T-cell (primary cell): ENCODE measurements around the gene C21orf58. TPM values are rescaled to one million over a fixed set of nuclear protein-coding genes. Genes with fewer than 3 reads are reported as not detected.
"Not testable (repeated sequence)": the region's sequence is repeated elsewhere in the genome, so short reads cannot be mapped to it uniquely, and the experiment has no call there.

Source experiments
- ATAC-seq, 4 experiments: fragments of 200-7000 bp in 3 of 4; fragments of 150-1000 bp in 1 of 4; cut with Tn5 transposase; replicated peaks in 1 of 4; 1 replicate in 3 of 4; 2 replicates in 1 of 4; pipeline ENCODE4 v1.10.0; 2021; ENCODE audit warnings: moderate library complexity in 3 of 4, mild to moderate bottlenecking in 2 of 4, moderate number of reproducible peaks in 1 of 4
- CTCF ChIA-PET, 2 donors: fragments of 300-600 bp; sonication (Branson Sonifier 250); formaldehyde crosslinking; loops; one replicate each; lab custom pipeline; 2022; ENCODE audit warnings: antibody characterized with exemption in 2 of 2; lab: Charles Lee
- POLR2A ChIA-PET, 2 donors: fragments of 300-600 bp; sonication (Branson Sonifier 250); formaldehyde crosslinking; loops; one replicate each; lab custom pipeline; 2022; ENCODE audit warnings: antibody characterized with exemption in 2 of 2; lab: Charles Lee
- DNase-seq, 35 experiments: peaks; one replicate each; pipeline versions ENCODE4 v3.0.0 to v3.0.0-alpha.2; 2013 to 2023
- H3K27ac ChIP-seq: one replicate; pipeline ENCODE4 v1.5.1; 2013; ENCODE audit warnings: low read length
- H3K27me3 ChIP-seq, 2 experiments: replicated peaks in 1 of 2; 1 replicate in 1 of 2; 2 replicates in 1 of 2; pipeline versions ENCODE4 v1.6.1 to v1.7.0; 2013; ENCODE audit warnings: low read length in 1 of 2, mixed read lengths in 1 of 2; ENCODE audit not compliant: control insufficient read depth in 2 of 2, insufficient read depth in 2 of 2; ENCODE audit errors: extremely low read depth in 1 of 2
- H3K36me3 ChIP-seq, 2 donors: 1 replicate in 1 of 2; 2 replicates in 1 of 2; pipeline versions ENCODE4 v1.6.1 to v1.7.0; 2013; ENCODE audit warnings: low read length in 1 of 2; ENCODE audit not compliant: control insufficient read depth in 2 of 2, insufficient read depth in 1 of 2; ENCODE audit errors: extremely low read depth in 1 of 2
- H3K4me1 ChIP-seq, 2 experiments: 1 replicate in 1 of 2; 2 replicates in 1 of 2; pipeline versions ENCODE4 v1.6.1 to v1.7.0; 2013; ENCODE audit warnings: low read length in 2 of 2, mixed read lengths in 1 of 2; ENCODE audit not compliant: insufficient read depth in 2 of 2, control insufficient read depth in 1 of 2; ENCODE audit errors: extremely low read depth in 1 of 2
- H3K4me3 ChIP-seq, 2 donors: 1 replicate in 1 of 2; 2 replicates in 1 of 2; pipeline versions ENCODE4 v1.5.1 to v1.7.0; 2013; ENCODE audit warnings: mild to moderate bottlenecking in 2 of 2, low read length in 1 of 2, moderate library complexity in 1 of 2; ENCODE audit not compliant: control insufficient read depth in 1 of 2; ENCODE audit errors: extremely low read depth in 1 of 2
- H3K9me3 ChIP-seq: 2 replicates; pipeline ENCODE4 v1.7.0; 2013
- H3K27ac Mint-ChIP-seq, 2 donors: one replicate each; pipeline ENCODE4 v1.8.0; 2020 to 2021; ENCODE audit warnings: mild to moderate bottlenecking in 2 of 2, mixed read lengths in 2 of 2
- H3K27me3 Mint-ChIP-seq, 2 donors: one replicate each; pipeline ENCODE4 v1.8.0; 2021 to 2022; ENCODE audit warnings: mixed read lengths in 2 of 2
- H3K36me3 Mint-ChIP-seq: one replicate; pipeline ENCODE4 v1.8.0; 2021; ENCODE audit warnings: mixed read lengths
- H3K4me1 Mint-ChIP-seq, 3 donors: one replicate each; pipeline ENCODE4 v1.8.0; 2020 to 2022; ENCODE audit warnings: mixed read lengths in 3 of 3, mild to moderate bottlenecking in 1 of 3
- H3K4me3 Mint-ChIP-seq, 3 donors: one replicate each; pipeline ENCODE4 v1.8.0; 2020 to 2022; ENCODE audit warnings: mild to moderate bottlenecking in 3 of 3, mixed read lengths in 3 of 3, moderate library complexity in 3 of 3
- H3K9me3 Mint-ChIP-seq, 3 donors: one replicate each; pipeline ENCODE4 v1.8.0; 2020 to 2022; ENCODE audit warnings: mixed read lengths in 3 of 3
- WGBS: methylation state at CpG from one replicate; pipeline ENCODE4 v1.1.5; 2013; ENCODE audit warnings: missing lambda C conversion rate; ENCODE audit not compliant: insufficient coverage; 5-methylcytosine and 5-hydroxymethylcytosine counted together
- total RNA-seq, 35 experiments: library from RNA in 6 of 35; stranded (reverse) in 6 of 35; fragments of 120-200 nt in 1 of 35; gene quantifications; one replicate each; pipeline versions ENCODE4 v1.2.1 to v1.2.4 and lab custom pipeline; 2013 to 2026

C21orf58 gene
- total RNA-seq (1 to 10 TPM; 3.9 to 9.2 (median 8.3) TPM), total RNA-seq (lab: John Stamatoyannopoulos, UW) (0.51 to 13.5 (median 5.7) reads per million in 29 experiments)
- total RNA-seq (2013): 3.2 TPM

DNA sequence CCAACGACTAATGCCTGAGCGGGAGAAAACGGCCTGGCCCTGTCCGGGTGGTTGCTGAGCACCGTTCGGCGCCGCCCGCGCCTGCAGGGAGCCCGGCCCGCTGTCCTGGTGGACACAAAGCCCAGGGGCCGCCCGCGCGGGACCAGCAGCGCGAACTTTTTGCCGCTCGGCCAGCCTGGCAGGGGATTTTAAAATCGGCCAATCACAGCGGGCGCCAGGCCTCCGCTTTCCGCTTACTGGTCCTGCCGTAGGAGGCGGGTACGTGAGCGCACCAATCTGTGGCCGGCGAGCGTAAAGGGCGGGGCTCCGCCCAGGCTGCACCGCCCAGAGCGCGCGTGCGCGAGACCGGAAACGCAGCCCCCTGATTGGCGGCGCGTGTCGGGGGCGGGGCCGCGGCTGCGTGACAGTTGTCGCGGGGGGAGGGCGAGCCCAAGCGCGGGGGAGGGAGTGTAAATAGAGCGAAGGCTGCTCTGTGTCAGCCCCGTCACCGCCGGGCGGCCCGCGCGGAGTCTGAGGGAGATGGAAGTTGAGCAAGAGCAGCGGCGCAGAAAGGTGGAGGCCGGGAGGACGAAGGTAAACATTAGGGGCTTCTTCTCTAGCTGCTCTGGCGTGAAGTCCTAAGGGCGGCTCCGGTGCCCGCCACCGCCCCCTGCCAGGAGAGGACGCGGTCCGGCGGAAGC, at the start of gene C21orf58, which contains the start of gene PCNT:
Gene C21orf58, minus strand, starts transcription at position 161 of the 680 bp plus-strand sequence. CDS start 1,132 bp downstream, outside the sequence.
Gene PCNT, plus strand, starts transcription at position 447 of the 680 bp plus-strand sequence. Its CDS starts 73 bp downstream, at position 520.
- Histone ChIP-seq H3K27ac (peak within 1 kb of the TSS; percentile 95), H3K9me3 (no peaks in the 10 kb centered on the region), H3K4me3 (peak within 1 kb of the TSS; percentile 94 to 100), H3K36me3 (peaks cover 0 to 9% of the 10 kb centered on the region in 2 donors), H3K4me1 (peaks cover 16 to 29% of the 10 kb centered on the region in 2 experiments), H3K27me3 (no peaks in the 10 kb centered on the region)
- ChIA-PET POLR2A (no interaction called here), CTCF (no interaction called here)
- ATAC-seq (peak; percentile 82 to 86 (median 83)), DNase-seq (peak; percentile 89 to 99 (median 97))
- H3K4me1 Mint-ChIP-seq: peaks cover 28 to 38% (median 35%) of the 10 kb centered on the region in 3 donors
- H3K4me3 Mint-ChIP-seq: peak within 1 kb of the TSS; percentile 92 to 95 (median 93)
- no peaks in the 10 kb centered on the region for H3K9me3 Mint-ChIP-seq
- WGBS: under 1% methylated on average over 60 of the region's 76 CpGs
- no peaks in the 10 kb centered on the region for H3K27me3 Mint-ChIP-seq
- peak within 1 kb of the TSS; percentile 98 for H3K27ac Mint-ChIP-seq
- H3K36me3 Mint-ChIP-seq: peaks cover 3% of the 10 kb centered on the region

DNA sequence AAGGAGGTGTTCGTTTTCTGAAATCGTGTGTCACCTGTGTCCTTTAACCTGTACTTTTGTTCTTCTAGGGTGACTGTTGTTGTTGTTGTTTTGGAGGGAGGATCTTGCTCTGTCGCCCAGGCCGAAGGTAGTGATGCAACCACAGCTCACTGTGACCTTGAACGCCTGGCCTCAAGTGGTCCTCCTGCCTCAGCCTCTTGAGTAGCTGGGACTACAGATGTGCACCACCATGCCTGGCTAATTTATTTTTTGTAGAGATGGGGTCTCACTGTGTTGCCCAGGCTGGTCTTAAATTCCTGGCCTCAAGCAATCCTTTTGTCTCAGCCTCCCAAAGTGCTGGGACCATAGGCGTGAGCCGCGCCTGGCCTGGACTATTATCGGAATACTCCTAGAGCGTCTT, 49.3 kb upstream of the C21orf58 start:
- H3K4me3 Mint-ChIP-seq, H3K27ac Mint-ChIP-seq, H3K9me3 Mint-ChIP-seq, H3K9me3 ChIP-seq, DNase-seq, ATAC-seq, CTCF ChIA-PET, H3K4me3 ChIP-seq, H3K27me3 ChIP-seq, H3K27ac ChIP-seq, POLR2A ChIA-PET, H3K27me3 Mint-ChIP-seq: not testable (repeated sequence)
- peaks cover 5 to 21% of the 10 kb centered on the region in 2 experiments for H3K4me1 ChIP-seq
- WGBS: 74% methylated on average over 3 of the region's 10 CpGs
- Mint-ChIP-seq H3K4me1 (peaks cover 20 to 25% (median 23%) of the 10 kb centered on the region in 3 donors), H3K36me3 (peaks cover 20% of the 10 kb centered on the region)
- peaks cover 10 to 12% of the 10 kb centered on the region in 2 donors for H3K36me3 ChIP-seq

GRCh38 chr21:46372014-46372485, 48.4 kb upstream of the C21orf58 start:
- Histone ChIP-seq H3K4me1 (peaks cover 5 to 27% of the 10 kb centered on the region in 2 experiments), H3K36me3 (peaks cover 10 to 16% of the 10 kb centered on the region in 2 donors), H3K27me3 (no peaks in the 10 kb centered on the region), H3K27ac (no peak overlapping the region), H3K4me3 (no peak overlapping the region), H3K9me3 (no peaks in the 10 kb centered on the region)
- no peaks in the 10 kb centered on the region for H3K27me3 Mint-ChIP-seq
- peaks cover 13% of the 10 kb centered on the region for H3K36me3 Mint-ChIP-seq
- no peak overlapping the region for H3K27ac Mint-ChIP-seq
- no peak overlapping the region for H3K4me3 Mint-ChIP-seq
- peaks cover 16 to 29% (median 26%) of the 10 kb centered on the region in 3 donors for H3K4me1 Mint-ChIP-seq
- H3K9me3 Mint-ChIP-seq: no peaks in the 10 kb centered on the region
- CTCF ChIA-PET: no interaction called here
- no peak for ATAC-seq
- POLR2A ChIA-PET: no interaction called here
- no peak for DNase-seq
- WGBS: 98% methylated on average over 6 of the region's 7 CpGs

DNA sequence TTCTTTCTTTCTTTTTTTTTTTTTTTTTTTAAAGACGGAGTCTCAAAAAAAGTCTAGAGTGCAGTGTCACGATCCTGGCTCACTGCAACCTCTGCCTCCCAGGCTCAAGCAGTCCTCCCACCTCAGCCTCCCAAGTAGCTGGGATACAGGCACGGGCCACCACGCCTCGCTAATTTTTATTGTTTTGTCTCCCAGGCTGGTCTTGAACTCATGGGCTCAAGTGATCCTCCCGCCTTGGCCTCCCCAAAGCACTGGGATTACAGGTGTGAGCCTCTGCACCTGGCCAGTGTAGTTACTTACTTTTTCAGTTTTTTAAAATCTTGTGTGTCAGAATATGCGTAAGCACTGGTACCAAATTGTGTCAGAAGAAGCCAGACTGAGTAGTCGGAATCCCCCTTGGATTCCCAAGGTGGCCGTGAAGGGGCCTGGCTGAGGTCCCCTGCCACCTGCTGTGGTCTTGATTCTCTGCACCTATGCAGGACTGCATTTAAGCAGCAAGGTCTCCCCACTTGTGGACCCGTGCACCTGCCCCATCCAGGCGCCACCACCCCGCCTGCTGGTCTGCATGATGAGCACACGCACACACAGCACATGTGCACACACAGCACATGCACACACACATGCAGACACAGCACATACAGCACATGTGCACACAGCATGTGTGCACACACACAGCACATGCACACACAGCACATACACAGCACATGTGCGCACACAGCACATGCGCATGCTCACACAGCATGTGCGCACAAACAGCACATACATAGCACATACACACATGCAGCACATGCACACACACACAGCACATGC, 47.7 kb upstream of the C21orf58 start:
- 94% methylated on average over 14 of the region's 16 CpGs for WGBS
- ChIA-PET POLR2A (no interaction called here), CTCF (no interaction called here)
- Mint-ChIP-seq H3K27ac (peak overlapping the region in 1 of 2 donors; percentile 62), H3K9me3 (no peaks in the 10 kb centered on the region), H3K36me3 (peaks cover 13% of the 10 kb centered on the region), H3K4me1 (peaks cover 15 to 30% (median 26%) of the 10 kb centered on the region in 3 donors), H3K27me3 (no peaks in the 10 kb centered on the region), H3K4me3 (no peak overlapping the region)
- Histone ChIP-seq H3K9me3 (no peaks in the 10 kb centered on the region), H3K36me3 (peaks cover 7 to 22% of the 10 kb centered on the region in 2 donors), H3K4me3 (no peak overlapping the region), H3K27ac (no peak overlapping the region), H3K27me3 (no peaks in the 10 kb centered on the region), H3K4me1 (peaks cover 5 to 27% of the 10 kb centered on the region in 2 experiments)
- no peak for ATAC-seq
- DNase-seq: no peak

- H3K4me3 Mint-ChIP-seq: peak overlapping the region in 1 of 3 donors; percentile 54
Measured at GRCh38 chr21:46369520-46370235, 46.0 kb upstream of the C21orf58 start.

More at GRCh38 chr21:46369520-46370235, 46.0 kb upstream of the C21orf58 start:
- no peaks in the 10 kb centered on the region for H3K27me3 ChIP-seq
- Mint-ChIP-seq H3K4me1 (peaks cover 15 to 30% (median 26%) of the 10 kb centered on the region in 3 donors), H3K9me3 (no peaks in the 10 kb centered on the region), H3K27ac (peak overlapping the region; percentile 27 to 86), H3K27me3 (no peaks in the 10 kb centered on the region), H3K36me3 (peaks cover 24% of the 10 kb centered on the region)
- ATAC-seq (no peak), DNase-seq (no peak)
- peaks cover 5 to 27% of the 10 kb centered on the region in 2 experiments for H3K4me1 ChIP-seq
- no peaks in the 10 kb centered on the region for H3K9me3 ChIP-seq
- no peak overlapping the region for H3K27ac ChIP-seq
- H3K4me3 ChIP-seq: no peak overlapping the region
- CTCF ChIA-PET: no interaction called here
- 84% methylated on average over 20 of the region's 20 CpGs for WGBS
- POLR2A ChIA-PET: no interaction called here
- H3K36me3 ChIP-seq: peaks cover 8 to 32% of the 10 kb centered on the region in 2 donors
